Measurements from ENCODE around the gene TICAM2. TPM values are rescaled to one million over a fixed set of nuclear protein-coding genes. Genes with fewer than 3 reads are reported as not detected.

Gene TICAM2
- total and polyA plus RNA-seq, 10 of the 15 experiments (the other 5 are each of a cell fraction or from before 2014, with no cell fraction given) = 0.14 to 7.0 (median 2.9) TPM

DNA sequence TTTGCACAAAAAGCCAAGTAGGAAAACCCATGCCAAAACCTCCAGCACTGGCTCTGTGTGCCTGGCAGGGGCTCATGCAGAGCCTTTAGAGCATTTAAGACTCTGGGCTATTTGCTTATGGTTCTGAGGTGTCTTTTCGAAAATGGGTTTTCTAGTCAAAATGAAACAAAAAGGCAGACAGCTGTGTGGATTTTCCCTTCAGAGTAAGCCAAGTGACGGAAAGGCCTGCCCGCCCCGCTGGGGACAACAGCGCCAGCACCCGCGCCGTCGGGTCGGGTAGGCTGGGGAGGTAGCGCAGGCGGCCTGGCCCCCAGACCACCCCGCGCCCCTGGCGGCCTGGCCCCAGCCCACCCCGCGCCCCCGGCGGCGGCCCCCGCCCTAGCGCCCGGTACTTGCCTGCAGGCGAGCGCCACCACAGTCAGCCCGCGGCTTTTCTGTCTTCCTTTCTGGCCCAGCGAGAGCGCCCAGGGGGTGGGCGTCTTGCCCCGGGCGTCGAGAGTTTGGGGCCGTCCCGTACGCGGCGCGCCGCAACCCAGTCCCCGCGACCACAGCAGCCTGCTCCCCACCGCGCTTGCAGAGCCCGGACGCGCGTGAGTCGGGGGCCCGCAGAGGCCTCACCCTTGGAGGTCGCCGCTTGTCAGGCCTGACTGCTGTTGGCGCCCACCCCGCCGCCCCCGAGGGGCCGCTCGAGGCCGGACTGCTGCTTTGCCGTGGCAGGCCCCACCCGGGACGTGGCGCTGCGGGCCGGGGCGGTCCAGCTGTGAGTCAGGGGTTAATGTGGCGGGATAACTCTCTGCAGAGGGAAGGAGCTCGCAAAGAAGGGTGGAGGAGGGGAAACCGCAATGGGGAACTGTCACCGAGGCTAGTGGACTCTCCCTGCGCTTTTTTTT lies at the start of gene TICAM2 (continued):
- TF ChIP-seq ZSCAN29 (IDR thresholded peaks at IDR 0.05) = no peak
- TF ChIP-seq YY1 (IDR thresholded peaks at IDR 0.05; ENCODE audit: low read depth, low read length) = peak; percentile 43; the same call in 1 of the 2 replicates
- TF ChIP-seq, protein P1, sequence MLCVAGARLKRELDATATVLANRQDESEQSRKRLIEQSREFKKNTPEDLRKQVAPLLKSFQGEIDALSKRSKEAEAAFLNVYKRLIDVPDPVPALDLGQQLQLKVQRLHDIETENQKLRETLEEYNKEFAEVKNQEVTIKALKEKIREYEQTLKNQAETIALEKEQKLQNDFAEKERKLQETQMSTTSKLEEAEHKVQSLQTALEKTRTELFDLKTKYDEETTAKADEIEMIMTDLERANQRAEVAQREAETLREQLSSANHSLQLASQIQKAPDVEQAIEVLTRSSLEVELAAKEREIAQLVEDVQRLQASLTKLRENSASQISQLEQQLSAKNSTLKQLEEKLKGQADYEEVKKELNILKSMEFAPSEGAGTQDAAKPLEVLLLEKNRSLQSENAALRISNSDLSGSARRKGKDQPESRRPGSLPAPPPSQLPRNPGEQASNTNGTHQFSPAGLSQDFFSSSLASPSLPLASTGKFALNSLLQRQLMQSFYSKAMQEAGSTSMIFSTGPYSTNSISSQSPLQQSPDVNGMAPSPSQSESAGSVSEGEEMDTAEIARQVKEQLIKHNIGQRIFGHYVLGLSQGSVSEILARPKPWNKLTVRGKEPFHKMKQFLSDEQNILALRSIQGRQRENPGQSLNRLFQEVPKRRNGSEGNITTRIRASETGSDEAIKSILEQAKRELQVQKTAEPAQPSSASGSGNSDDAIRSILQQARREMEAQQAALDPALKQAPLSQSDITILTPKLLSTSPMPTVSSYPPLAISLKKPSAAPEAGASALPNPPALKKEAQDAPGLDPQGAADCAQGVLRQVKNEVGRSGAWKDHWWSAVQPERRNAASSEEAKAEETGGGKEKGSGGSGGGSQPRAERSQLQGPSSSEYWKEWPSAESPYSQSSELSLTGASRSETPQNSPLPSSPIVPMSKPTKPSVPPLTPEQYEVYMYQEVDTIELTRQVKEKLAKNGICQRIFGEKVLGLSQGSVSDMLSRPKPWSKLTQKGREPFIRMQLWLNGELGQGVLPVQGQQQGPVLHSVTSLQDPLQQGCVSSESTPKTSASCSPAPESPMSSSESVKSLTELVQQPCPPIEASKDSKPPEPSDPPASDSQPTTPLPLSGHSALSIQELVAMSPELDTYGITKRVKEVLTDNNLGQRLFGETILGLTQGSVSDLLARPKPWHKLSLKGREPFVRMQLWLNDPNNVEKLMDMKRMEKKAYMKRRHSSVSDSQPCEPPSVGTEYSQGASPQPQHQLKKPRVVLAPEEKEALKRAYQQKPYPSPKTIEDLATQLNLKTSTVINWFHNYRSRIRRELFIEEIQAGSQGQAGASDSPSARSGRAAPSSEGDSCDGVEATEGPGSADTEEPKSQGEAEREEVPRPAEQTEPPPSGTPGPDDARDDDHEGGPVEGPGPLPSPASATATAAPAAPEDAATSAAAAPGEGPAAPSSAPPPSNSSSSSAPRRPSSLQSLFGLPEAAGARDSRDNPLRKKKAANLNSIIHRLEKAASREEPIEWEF (IDR thresholded peaks at IDR 0.05; ENCODE audit: insufficient replicate concordance, low read depth, low read length) = no peak
- no peak for TF ChIP-seq ZNF622 (IDR thresholded peaks at IDR 0.05)
- TF ChIP-seq NFIC (IDR thresholded peaks at IDR 0.05; ENCODE audit: low read depth, low read length) = peak; percentile 52; the same call in 1 of the 2 replicates
- no peak for TF ChIP-seq SIN3A (IDR thresholded peaks at IDR 0.05; ENCODE audit: low read depth, low read length)
- TF ChIP-seq TCF12 (IDR thresholded peaks at IDR 0.05; ENCODE audit: low read depth, low read length) = peak; percentile 96
- TF ChIP-seq, protein P2, sequence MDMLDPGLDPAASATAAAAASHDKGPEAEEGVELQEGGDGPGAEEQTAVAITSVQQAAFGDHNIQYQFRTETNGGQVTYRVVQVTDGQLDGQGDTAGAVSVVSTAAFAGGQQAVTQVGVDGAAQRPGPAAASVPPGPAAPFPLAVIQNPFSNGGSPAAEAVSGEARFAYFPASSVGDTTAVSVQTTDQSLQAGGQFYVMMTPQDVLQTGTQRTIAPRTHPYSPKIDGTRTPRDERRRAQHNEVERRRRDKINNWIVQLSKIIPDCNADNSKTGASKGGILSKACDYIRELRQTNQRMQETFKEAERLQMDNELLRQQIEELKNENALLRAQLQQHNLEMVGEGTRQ (IDR thresholded peaks at IDR 0.05; ENCODE audit: borderline replicate concordance, low read depth, low read length) = no peak
- TF ChIP-seq TCF7 (IDR thresholded peaks at IDR 0.05; ENCODE audit: borderline replicate concordance) = no peak
- no peak for TF ChIP-seq SREBF2 (IDR thresholded peaks at IDR 0.05; ENCODE audit: low read length)
- TF ChIP-seq TBL1XR1 (IDR thresholded peaks at IDR 0.05; ENCODE audit: low read depth, low read length) = no peak
- no peak for TF ChIP-seq ESRRA (IDR thresholded peaks at IDR 0.05; ENCODE audit: low read length)
- no peak for TF ChIP-seq IRF5 (IDR thresholded peaks at IDR 0.05; ENCODE audit: borderline replicate concordance)
- TF ChIP-seq, protein P3, sequence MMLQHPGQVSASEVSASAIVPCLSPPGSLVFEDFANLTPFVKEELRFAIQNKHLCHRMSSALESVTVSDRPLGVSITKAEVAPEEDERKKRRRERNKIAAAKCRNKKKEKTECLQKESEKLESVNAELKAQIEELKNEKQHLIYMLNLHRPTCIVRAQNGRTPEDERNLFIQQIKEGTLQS (IDR thresholded peaks at IDR 0.05; ENCODE audit: borderline replicate concordance, extremely low read depth, low read depth, low read length) = no peak
- peak; percentile 88 for TF ChIP-seq POLR2AphosphoS5 (IDR thresholded peaks at IDR 0.05; ENCODE audit: low read length)
- no peak for TF ChIP-seq YBX1 (IDR thresholded peaks at IDR 0.05)
- TF ChIP-seq HCFC1 (IDR thresholded peaks at IDR 0.05; ENCODE audit: low read length) = no peak
- no peak for TF ChIP-seq ZBTB40 (IDR thresholded peaks at IDR 0.05; ENCODE audit: borderline replicate concordance)

Measured in GM12878 (cell line).